DMS 273 (cell line): ENCODE measurements around the gene MPPED1.
A peak's percentile ranks its signal among the peaks of the same experiment; 100 is the strongest.

Source experiments
- DNase-seq: peaks from one replicate; lab custom pipeline; 2025; ENCODE audit not compliant: unreplicated experiment; lab: John Stamatoyannopoulos, UW

Gene MPPED1

GRCh38 chr22:43392385-43392989 lies 19.3 kb upstream of the MPPED1 start:
- peak; percentile 21 for DNase-seq

- no peak for DNase-seq
Observed at GRCh38 chr22:43393132-43393843, 18.5 kb upstream of the MPPED1 start.

- DNase-seq: no peak
Observed at GRCh38 chr22:43393844-43394474, 17.9 kb upstream of the MPPED1 start.

- no peak for DNase-seq
Observed at GRCh38 chr22:43395086-43395695, 16.6 kb upstream of the MPPED1 start.

- no peak for DNase-seq
Observed at GRCh38 chr22:43396321-43396933, 15.4 kb upstream of the MPPED1 start.

- DNase-seq: no peak
Observed at GRCh38 chr22:43396934-43397457, 14.8 kb upstream of the MPPED1 start.

GRCh38 chr22:43397766-43398165 lies 14.0 kb upstream of the MPPED1 start:
- no peak for DNase-seq

- DNase-seq: no peak
Observed at GRCh38 chr22:43398246-43398645, 13.6 kb upstream of the MPPED1 start.

GRCh38 chr22:43398910-43399309 lies 12.9 kb upstream of the MPPED1 start:
- DNase-seq: no peak

GRCh38 chr22:43399338-43399979 lies 12.4 kb upstream of the MPPED1 start:
- DNase-seq: no peak

- DNase-seq: no peak
Observed at GRCh38 chr22:43399980-43400358, 11.8 kb upstream of the MPPED1 start.

- DNase-seq: no peak
Observed at GRCh38 chr22:43400449-43400848, 11.4 kb upstream of the MPPED1 start.

GRCh38 chr22:43401233-43401632 lies 10.6 kb upstream of the MPPED1 start:
- DNase-seq: no peak

GRCh38 chr22:43401661-43402060 lies 10.2 kb upstream of the MPPED1 start:
- no peak for DNase-seq

GRCh38 chr22:43402128-43402527 lies 9.7 kb upstream of the MPPED1 start:
- no peak for DNase-seq

GRCh38 chr22:43404673-43405385 lies 7.0 kb upstream of the MPPED1 start:
- no peak for DNase-seq

- DNase-seq: no peak
Observed at GRCh38 chr22:43406186-43406790, 5.5 kb upstream of the MPPED1 start.

GRCh38 chr22:43407591-43407990 lies 4.2 kb upstream of the MPPED1 start:
- DNase-seq: no peak

GRCh38 chr22:43408009-43408408 lies 3.8 kb upstream of the MPPED1 start:
- no peak for DNase-seq

- no peak for DNase-seq
Observed at GRCh38 chr22:43409046-43409445, 2.8 kb upstream of the MPPED1 start.
